Stimulated activated CD4-positive, alpha-beta T cell treated with anti-CD3 and anti-CD28 coated beads, Interleukin-4, amount 100 ng/mL, for 1 hour (primary cell): ENCODE data around the gene GPR107.

ENCODE experiments used
- DNase-seq: peaks from one replicate; pipeline ENCODE4 v3.0.0-alpha.2; 2020

The GPR107 gene

GRCh38 chr9:130165579-130165978 is 111.9 kb downstream of the GPR107 start:
- DNase-seq: no peak

DNA sequence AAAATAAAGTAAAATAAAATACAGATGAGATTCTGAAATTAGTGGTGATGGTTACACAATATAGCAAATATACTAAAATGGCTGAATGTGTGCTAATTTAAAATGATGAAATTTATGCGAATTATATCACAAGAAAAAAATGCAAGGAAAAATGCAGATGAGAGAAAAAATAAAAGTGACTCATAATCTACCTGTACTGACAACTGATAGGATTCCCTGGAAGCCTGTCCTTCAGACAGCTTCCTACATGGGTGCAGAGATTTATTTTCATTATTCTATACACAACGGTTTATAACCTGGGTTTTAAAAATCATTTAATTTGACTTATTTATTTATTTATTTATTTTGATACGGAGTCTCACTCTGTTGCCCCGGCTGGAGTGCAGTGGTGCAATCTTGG is 112.7 kb downstream of the GPR107 start:
- DNase-seq: no peak

- no peak for DNase-seq
Observed at GRCh38 chr9:130167927-130168326, 114.2 kb downstream of the GPR107 start.

GRCh38 chr9:130171226-130172148 is 117.8 kb downstream of the GPR107 start:
- no peak for DNase-seq

DNA sequence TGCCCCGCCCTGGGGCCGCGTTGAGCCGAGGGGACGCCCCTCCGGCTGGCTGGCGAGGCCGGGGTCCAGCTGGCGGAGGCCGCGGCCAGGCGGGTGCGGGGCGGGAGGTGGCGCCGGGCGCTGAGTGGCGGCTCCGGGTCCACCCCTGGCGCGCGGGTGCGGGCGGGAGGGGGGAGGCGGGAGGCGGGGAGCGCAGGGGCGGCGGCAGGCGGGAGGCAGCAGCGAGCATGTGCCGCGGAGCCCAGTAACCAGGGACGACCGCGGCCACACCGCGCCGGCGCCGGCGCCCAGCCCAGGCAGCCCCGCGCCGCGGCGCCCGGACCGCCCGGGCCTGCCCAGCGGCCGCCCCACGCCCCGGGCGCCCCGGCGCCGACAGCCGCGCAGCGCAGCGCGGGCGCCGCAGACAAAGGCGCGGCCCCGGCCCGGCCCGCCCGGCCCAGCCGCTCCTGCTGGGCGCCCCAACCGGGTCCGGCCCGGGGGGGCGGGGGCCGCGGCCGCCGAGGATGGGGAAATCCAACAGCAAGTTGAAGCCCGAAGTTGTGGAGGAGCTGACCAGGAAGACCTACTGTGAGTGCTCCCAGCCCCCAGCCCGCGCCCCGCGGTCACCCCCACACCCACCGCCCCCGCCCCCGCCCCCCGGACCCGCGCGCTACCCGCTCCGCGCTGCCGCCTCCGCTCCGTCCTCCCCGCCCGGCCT is 118.6 kb downstream of the GPR107 start, which contains the start of gene NCS1:
TSS of gene NCS1 (plus strand) at position 244 of the 697 bp plus-strand sequence. CDS start at position 504, 260 bp downstream.
- peak; percentile 61 for DNase-seq

GRCh38 chr9:130172858-130173665 is 119.4 kb downstream of the GPR107 start:
- peak; percentile 58 for DNase-seq

- DNase-seq: no peak
Observed at GRCh38 chr9:130173666-130173983, 119.9 kb downstream of the GPR107 start.

- no peak for DNase-seq
Observed at GRCh38 chr9:130174025-130174424, 120.3 kb downstream of the GPR107 start.

- DNase-seq: no peak
Observed at GRCh38 chr9:130174920-130175321, 121.2 kb downstream of the GPR107 start.

DNA sequence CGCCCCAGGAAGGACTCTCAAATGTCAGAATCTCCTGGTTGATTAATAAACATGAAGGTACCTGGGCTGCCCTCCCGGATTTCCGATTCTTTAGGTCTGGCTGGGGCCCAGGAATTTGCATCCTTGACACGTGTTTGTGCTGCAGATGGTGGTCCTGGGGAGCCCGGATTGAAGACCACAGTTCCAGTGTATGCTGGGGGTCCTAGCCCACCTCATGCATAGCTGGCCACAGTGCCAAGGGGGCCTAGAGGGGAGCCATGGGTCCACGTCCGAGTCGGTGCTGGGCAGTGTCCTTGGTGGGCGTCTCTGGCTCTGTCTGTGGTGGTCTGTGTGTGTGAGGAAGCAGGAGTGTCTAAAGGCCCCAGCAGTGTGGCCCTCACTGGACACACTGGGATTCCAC is 121.6 kb downstream of the GPR107 start:
- DNase-seq: no peak

DNA sequence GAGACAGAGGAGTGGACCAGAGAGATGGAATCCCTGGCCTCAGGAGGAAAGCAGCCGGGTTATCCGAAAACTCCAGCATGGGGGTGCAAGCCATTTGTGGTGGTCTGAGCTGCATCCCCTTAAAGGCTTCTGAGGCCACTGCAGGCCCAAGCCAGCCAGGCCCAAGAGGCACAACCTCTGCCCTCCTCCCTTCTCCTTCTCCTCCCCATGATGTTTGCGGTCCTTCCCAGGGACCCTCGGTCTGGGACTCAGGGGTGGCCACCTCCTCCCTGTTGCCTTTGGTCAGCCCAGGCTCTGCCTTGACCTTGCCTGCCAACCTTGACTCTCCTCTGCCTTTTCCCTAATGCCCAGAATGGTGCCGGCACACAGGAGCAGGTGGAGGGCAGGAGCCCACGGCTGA is 123.1 kb downstream of the GPR107 start:
- DNase-seq: no peak

DNA sequence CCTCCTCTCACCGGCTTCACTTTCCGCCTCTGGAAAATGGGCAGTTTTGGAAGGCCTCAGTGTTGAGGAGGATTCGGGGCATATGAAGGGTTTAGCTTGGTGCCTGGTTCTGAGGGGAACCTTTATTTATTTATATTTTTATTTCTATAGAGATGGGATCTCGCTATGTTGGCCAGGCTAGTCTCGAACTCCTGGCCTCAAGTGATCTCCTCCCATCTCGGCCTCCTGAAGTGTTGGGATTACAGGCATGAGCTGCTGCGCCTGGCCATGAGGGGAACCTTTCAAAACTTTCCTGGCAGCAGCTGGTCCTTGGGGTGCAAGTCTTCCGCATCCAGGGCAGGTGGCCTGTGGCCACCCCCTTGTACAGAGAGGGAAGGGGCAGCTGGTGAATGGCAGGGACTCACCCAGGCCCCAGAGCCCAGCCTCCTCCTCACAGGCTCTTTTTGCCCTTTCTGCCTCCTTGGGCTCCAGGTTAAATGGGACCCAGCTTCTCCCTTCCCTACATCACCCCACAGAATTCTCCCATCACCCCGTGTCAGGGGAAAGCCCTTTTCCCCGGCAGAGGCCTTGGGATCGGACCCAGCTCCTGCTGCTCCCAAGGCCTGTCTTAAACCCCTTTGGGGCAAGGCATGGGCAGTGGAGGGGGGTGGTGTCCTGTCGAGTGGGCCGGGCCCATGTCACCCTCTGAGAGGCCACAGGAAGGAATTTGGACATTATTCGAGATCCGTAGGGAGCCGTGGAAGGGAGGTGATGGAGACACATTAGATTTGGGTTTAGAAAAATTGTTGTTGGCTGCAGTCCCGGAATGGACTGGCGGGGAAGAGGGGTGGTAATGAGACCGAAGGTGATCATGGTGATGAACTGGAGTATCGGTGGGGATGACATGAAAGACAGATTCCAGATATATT is 124.4 kb downstream of the GPR107 start:
- DNase-seq: no peak

- no peak for DNase-seq
Observed at GRCh38 chr9:130179331-130179907, 125.7 kb downstream of the GPR107 start.

DNA sequence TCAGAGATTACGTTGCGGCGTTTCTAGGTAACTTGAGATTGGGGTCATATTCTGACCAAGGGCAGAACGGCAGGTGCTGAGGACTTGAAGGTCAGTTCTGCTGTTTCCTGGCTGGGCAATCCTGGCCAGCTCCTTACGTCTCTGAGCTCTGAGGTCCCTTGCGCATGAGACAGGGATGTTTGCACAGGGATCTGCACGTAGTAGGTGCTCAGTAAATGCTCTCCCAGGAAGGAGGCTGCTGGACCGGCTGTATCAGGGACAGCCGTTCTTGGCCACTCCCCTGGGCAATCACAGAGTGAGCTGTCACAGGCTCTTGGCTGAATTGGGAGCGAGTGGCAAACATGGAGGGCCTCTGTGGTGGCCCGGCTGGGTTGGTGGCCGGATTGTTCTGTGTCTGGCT is 126.8 kb downstream of the GPR107 start:
- no peak for DNase-seq

DNA sequence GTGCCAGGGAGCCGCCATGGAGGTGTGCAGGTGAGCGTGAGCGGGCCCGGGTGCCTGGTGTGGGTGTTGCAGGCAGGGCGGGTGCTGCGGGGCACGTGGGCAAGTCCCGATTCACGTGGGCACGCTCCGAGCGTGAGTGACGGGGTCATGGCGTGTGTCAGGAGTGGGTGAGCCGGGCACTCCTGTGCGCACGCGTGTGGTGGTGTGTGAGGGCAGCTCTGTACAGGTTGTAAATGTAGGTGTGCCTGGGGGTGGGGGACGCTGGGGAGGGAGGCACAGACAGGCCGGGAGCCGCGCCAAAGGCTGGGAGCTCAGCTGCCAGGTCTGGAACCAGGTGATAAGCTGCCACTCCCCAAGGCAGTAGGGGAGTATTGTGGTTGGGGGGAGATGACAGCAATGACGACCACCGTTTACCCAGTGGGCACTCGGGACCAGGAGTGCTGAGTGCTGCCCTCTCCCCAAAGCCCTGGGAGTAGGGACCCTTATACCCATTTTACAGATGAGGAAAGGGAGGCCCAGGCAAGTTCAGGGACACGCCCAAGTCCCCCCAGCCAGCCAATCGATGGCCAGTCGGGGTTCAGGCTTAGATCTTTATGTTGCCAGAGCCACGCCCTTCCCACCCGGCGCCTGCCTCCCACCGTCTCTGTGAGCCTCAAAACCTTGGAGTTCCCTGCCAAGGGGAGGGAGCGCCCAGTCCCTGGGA is 128.1 kb downstream of the GPR107 start:
- DNase-seq: no peak

DNA sequence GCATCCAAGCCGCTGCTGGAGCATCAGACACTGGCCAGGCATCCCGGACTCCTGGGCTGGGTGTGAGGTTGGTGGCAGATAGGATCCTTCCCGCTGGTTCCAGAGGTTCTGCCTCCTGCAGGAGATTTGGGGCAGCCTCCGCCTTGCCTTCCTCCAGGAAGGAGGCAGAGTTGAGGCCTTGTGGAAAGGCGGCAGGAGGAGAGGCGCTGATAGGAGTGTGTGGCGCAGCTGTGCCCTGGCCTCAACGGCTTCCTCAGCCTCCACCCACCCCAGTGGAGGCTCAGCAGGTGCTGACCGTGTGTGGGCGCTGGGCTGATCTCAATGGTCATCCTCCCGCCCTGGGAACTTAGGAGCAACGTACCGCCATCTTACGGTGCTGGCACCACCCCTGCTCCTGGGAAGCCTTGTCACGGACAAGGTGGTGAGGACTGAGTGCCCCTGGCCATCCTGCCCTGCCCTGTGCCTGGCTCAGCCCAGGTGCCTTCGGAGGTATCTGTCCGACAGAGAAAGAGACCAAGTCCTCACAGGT is 128.7 kb downstream of the GPR107 start:
- DNase-seq: no peak

GRCh38 chr9:130183133-130183762 is 129.5 kb downstream of the GPR107 start:
- no peak for DNase-seq

- DNase-seq: no peak
Observed at GRCh38 chr9:130185017-130185416, 131.3 kb downstream of the GPR107 start.

DNA sequence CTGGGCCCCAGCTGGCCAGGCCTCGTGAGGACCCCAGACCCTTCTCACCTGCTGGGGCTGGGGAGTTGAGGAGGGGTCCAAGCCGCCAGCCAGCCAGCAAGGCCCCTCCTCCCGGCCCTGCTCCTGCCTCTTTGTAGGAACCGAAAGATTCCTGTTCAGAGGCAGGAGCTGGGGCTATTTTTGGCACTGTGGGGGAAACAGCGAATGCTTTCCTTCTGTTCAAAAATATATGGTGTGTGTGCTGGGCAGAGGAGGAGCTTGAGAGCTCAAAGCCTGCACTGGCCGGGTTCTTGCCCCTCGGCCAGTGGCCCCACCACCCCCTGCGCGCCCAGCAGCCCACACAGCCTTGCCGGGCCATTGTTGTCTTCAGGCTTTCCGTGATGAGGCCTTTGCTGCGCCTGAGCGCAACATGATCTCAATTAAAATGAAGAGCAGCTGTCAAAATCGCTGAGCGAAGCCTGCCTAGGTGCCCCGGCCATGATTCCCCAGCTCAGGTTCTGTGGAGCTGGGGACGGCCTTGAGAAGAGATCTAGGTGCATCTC is 131.9 kb downstream of the GPR107 start:
- DNase-seq: no peak

DNA sequence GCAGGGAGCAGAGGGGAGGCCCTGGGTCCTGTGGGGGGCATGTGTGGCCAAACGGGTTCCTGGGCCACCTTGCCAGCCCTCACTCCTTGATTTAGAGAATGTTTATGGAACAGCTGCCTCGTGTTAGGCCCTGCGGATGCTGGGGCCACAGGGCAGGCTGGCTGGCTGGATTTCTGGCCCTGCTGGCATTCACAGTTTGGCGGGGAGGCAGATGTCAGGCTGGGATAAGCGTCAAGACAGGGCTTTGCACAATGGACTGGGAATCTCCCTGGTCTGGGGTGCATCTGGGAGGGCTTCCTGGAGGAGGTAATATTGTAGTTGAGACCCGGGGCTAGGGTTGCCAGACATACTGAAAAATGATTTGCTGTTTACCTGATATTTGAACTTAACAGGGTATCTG is 132.3 kb downstream of the GPR107 start:
- no peak for DNase-seq
